NB4 (cell line): ENCODE measurements around the gene C12orf76.

Experiments used
- CTCF ChIP-seq: IDR thresholded peaks from one replicate; pipeline ENCODE4 v1.5.1; 2012; ENCODE audit warnings: low read depth, low read length
- POLR2A ChIP-seq: IDR thresholded peaks from 2 replicates; pipeline ENCODE4 v1.6.1; 2011; ENCODE audit warnings: mild to moderate bottlenecking; ENCODE audit not compliant: insufficient read length; ENCODE audit errors: extremely low read depth

GRCh38 chr12:109995686-109996482 lies 52.4 kb downstream of the C12orf76 start, which contains the start of gene GIT2:
- peak; percentile 96 for TF ChIP-seq POLR2A
- no peak for TF ChIP-seq CTCF
